Forelimb muscle (tissue), 1 donor: ENCODE measurements around the gene IPMK. TPM values are rescaled to one million over a fixed set of nuclear protein-coding genes. Genes with fewer than 3 reads are reported as not detected.

Source experiments
- DNase-seq: peaks from one replicate; pipeline ENCODE4 v3.0.0-alpha.2; 2013; ENCODE audit warnings: low read depth
- polyA plus RNA-seq: library from polyadenylated mRNA; unstranded; fragments of 120-200 nt; gene quantifications from one replicate; pipeline ENCODE4 v1.2.1, GENCODE V29; 2013; ENCODE audit not compliant: insufficient read length

The IPMK gene
- polyA plus RNA-seq, 1 donor, result 3.3 TPM

DNA sequence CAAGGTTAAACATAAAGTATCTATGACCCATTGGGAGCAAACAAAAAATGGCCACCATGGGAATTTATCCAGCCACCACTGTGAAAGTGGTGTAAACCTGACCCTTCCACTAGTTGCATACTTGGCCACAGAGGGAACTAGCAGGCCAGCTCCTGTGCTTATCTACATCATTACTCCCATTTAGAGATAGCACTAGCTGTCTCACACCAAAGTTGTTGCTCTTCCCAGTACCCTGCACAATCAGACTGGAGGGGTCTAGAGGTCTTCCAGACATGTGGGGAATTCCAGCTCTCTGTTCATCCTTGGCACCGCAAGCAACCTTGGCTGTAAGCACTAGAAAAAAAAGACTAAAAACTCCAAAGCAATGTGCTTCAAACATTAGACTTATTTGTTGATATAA is 113.9 kb downstream of the IPMK start:
- DNase-seq, result no peak

GRCh38 chr10:58152673-58153263 is 114.9 kb downstream of the IPMK start:
- no peak for DNase-seq

DNA sequence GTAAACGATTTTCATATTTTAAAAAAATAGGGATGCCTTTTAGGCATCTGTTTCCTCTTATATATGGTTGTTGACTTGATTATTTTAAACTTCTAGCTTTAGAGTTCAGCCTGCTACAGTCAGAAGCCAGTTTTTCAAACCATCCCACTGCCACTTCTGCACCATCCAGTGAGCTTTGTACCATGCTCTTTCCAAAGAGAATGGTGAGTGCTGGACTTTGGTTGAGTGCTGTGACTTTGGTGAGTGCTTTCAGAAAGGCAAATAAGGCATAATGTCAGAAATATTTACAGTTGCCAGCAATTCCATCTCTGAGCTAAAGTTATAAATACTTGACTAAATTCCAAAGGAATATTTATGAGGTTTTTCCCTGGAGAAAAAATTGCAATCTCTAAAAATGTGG is 117.4 kb downstream of the IPMK start:
- DNase-seq, result no peak

- no peak for DNase-seq
These were observed 123.8 kb downstream of the IPMK start for GRCh38 chr10:58143944-58144343.

Other genes starting within 250 kb of the IPMK start
- gene CISD1, start 1.3 kb upstream of the IPMK start, polyA plus RNA-seq, result 25.2 TPM
- gene UBE2D1, start 67.1 kb upstream of the IPMK start, polyA plus RNA-seq, result 14.0 TPM
- 30.4 TPM for gene TFAM, start 117.5 kb upstream of the IPMK start, polyA plus RNA-seq
- gene BICC1, start 245.0 kb upstream of the IPMK start, polyA plus RNA-seq, result 14.5 TPM